Heart left ventricle (tissue), 16 donors: Measurements from ENCODE around the gene SPTBN4. TPM values are rescaled to one million over a fixed set of nuclear protein-coding genes. Genes with fewer than 3 reads are reported as not detected.

Experiments
- ATAC-seq, 4 donors: fragments of 200-7000 bp; cut with Tn5 transposase; one replicate each; pipeline ENCODE4 v1.9.1; 2020 to 2022; ENCODE audit warnings: moderate library complexity in 4 of 4, mild to moderate bottlenecking in 3 of 4, moderate number of reproducible peaks in 1 of 4
- DNase-seq, 5 donors: peaks; one replicate each; pipeline ENCODE4 v3.0.0-alpha.2; 2020
- H3K27ac ChIP-seq, 12 donors: fragments of 200-600 bp; sonication (generic) in 4 of 12; one replicate each; pipeline versions ENCODE4 v1.5.0 to v1.8.0; 2016 to 2022; ENCODE audit warnings: mild to moderate bottlenecking in 2 of 12
- H3K27me3 ChIP-seq, 9 donors: fragments of 200-600 bp; sonication (generic) in 2 of 9; one replicate each; pipeline versions ENCODE4 v1.5.1 to v1.8.0; 2016 to 2022; ENCODE audit warnings: mild to moderate bottlenecking in 3 of 9
- H3K36me3 ChIP-seq, 9 donors: fragments of 200-600 bp; sonication (generic) in 2 of 9; one replicate each; pipeline versions ENCODE4 v1.5.0 to v1.8.0; 2018 to 2022; ENCODE audit warnings: mild to moderate bottlenecking in 2 of 9
- H3K4me1 ChIP-seq, 12 donors: fragments of 200-600 bp; sonication (generic) in 4 of 12; one replicate each; pipeline versions ENCODE4 v1.5.0 to v1.8.0; 2016 to 2022; ENCODE audit warnings: mild to moderate bottlenecking in 3 of 12
- H3K4me3 ChIP-seq, 12 donors: fragments of 200-600 bp; sonication (generic) in 4 of 12; one replicate each; pipeline versions ENCODE4 v1.5.0 to v1.8.0; 2017 to 2022; ENCODE audit warnings: mild to moderate bottlenecking in 9 of 12, moderate library complexity in 4 of 12
- H3K9me3 ChIP-seq, 12 donors: fragments of 200-600 bp; sonication (generic) in 4 of 12; one replicate each; pipeline versions ENCODE4 v1.5.0 to v1.8.0; 2016 to 2022; ENCODE audit warnings: mild to moderate bottlenecking in 1 of 12
- POLR2A ChIP-seq, 2 donors: fragments of 450-650 bp; IDR thresholded peaks; one replicate each; pipeline ENCODE4 v1.6.1; 2017; ENCODE audit warnings: antibody characterized with exemption in 2 of 2, mild to moderate bottlenecking in 2 of 2, moderate library complexity in 2 of 2
- WGBS, 4 donors: extraction: QIAGEN DNeasy Blood & Tissue Kit in 2 of 4; methylation state at CpG; one replicate each; pipeline versions ENCODE4 v1.1.5 to v1.1.7; 2013 to 2018; 5-methylcytosine and 5-hydroxymethylcytosine counted together
- intact Hi-C, 10 donors: fragments of 100-400 bp; cut with DNase I; formaldehyde crosslinking; loops; one replicate each; pipeline versions ENCODE4 v1.11.1 to v1.14.2; 2022
- polyA plus RNA-seq, 2 donors: library from polyadenylated mRNA; stranded (reverse); fragments of 200-250 nt; gene quantifications; one replicate each; pipeline ENCODE4 v1.2.3, GENCODE V29; 2013
- total RNA-seq, 9 donors: library from RNA; depleted of rRNA in 2 of 9; stranded (reverse); fragments of >200 nt in 2 of 9; fragmentation: NEBNext Ultra II Directional in 3 of 9; extraction: Animal tissue kit (Norgen Biotek cat#: 25700) in 3 of 9; gene quantifications; one replicate each; pipeline versions ENCODE4 v1.1.0 to v1.2.4, GENCODE V29; 2016 to 2023
- TF ChIP-seq, protein P1 (sequence below), 12 donors: fragments of 200-600 bp; sonication (generic) in 4 of 12; IDR thresholded peaks; one replicate each; pipeline versions ENCODE4 v1.5.0 to v1.8.0; 2018 to 2022; ENCODE audit warnings: antibody characterized with exemption in 12 of 12, mild to moderate bottlenecking in 5 of 12
- donor health status: ischemic (EF 13 %, LVEDD 7.1; RV severe dilation, severe dysfunction).
- donor health status: healthy with polysubstance abuse.
- donor health status: DM: no; HTN: yes; CAD: no.
- donor health status: DM: no; HTN: no; CAD: no.
- donor health status: ischemic (EF 25% LVEDD 6.9; RV normal size, moderate dysfunction).
- donor health status: ischemic (EF 25% LVEDD 5.7; RV mildly dilated, moderate dysfunction).
- donor health status: healthy.
- donor health status: DM: yes; HTN: yes; CAD: no.
- donor health status: ischemic (EF 35%, LVEDD 5.7; RV mildly dilated, moderate dysfunction).
- donor health status: nonischemic (EF 11% LVEDD 7.7; RV severe dilation, severe dysfunction).
- donor health status: DM: yes; HTN: yes; CAD: no.
- donor health status: PGD.
- donor health status: ischemic (EF 29% LVEDD 5.4; RV normal size, mild dysfunction).
- donor health status: nonischemic (EF 23%, LVEDD 6.1; RV moderate dilation, normal function).

SPTBN4 gene
- total and polyA plus RNA-seq, 11 donors: 1.9 to 8.7 (median 4.2) TPM

DNA sequence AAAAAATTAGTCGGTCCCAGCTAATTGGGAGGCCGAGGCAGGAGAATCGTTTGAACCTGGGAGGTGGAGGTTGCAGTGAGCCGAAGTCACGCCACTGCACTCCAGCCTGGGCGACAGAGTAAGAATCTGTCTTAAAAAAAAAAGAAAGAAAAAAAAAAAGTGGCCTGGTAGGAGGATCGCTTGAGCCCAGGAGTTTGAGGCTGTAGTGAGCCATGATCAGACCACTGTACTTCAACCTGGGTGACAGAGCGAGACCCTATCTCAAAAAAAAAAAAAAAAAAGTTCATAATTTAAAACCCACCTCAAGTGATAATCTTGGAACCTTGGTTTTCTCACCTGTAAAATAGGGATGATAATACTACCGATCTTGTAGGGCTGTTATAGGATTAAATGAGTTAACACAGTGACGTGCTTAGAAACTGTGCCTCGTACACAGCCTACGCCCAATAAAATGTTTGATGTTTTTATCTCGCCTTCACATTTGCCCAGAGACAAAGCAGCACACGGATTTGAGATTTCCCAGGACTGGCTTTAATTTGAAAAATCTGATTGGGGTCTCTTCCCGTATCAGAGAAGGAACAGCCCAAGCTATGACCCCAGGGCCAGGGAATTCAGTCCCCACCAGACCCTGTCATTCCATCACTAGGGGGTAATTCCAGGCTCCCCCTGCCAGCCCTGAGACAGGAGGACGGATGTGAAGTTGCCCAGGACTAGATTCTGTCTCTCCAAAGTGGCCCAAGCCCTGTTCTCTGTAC is 44.6 kb upstream of the SPTBN4 start:
- WGBS, 4 donors: 75 to 79% (median 76%) methylated on average over 15 to 16 of the region's 16 CpGs
- TF ChIP-seq, protein P1, sequence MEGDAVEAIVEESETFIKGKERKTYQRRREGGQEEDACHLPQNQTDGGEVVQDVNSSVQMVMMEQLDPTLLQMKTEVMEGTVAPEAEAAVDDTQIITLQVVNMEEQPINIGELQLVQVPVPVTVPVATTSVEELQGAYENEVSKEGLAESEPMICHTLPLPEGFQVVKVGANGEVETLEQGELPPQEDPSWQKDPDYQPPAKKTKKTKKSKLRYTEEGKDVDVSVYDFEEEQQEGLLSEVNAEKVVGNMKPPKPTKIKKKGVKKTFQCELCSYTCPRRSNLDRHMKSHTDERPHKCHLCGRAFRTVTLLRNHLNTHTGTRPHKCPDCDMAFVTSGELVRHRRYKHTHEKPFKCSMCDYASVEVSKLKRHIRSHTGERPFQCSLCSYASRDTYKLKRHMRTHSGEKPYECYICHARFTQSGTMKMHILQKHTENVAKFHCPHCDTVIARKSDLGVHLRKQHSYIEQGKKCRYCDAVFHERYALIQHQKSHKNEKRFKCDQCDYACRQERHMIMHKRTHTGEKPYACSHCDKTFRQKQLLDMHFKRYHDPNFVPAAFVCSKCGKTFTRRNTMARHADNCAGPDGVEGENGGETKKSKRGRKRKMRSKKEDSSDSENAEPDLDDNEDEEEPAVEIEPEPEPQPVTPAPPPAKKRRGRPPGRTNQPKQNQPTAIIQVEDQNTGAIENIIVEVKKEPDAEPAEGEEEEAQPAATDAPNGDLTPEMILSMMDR (IDR thresholded peaks at IDR 0.05): no peak
- no peak for TF ChIP-seq POLR2A (IDR thresholded peaks at IDR 0.05)
- no peak for ATAC-seq
- H3K36me3 ChIP-seq: peaks cover 3 to 24% (median 16%) of the 10 kb centered on the region in 9 donors
- no peaks in the 10 kb centered on the region for H3K9me3 ChIP-seq
- no peaks in the 10 kb centered on the region for H3K27me3 ChIP-seq
- H3K4me1 ChIP-seq: peaks cover 0 to 56% (median 39%) of the 10 kb centered on the region in 12 donors
- H3K27ac ChIP-seq: peak overlapping the region; percentile 96 to 100 (median 99)
- H3K4me3 ChIP-seq: peak overlapping the region in 9 of 12 donors; percentile 55 to 75 (median 65)
- peak in 1 of 5 donors; percentile 17 for DNase-seq
- intact Hi-C loops: loop anchor here in 7 of 10 donors (1.0 to 10.0 kb wide), 9 partner anchors 11 to 385 kb away; partner anchors contain the start of genes C19orf47 (in 2 of the 7), PLD3 (in 2 of the 7), SERTAD3 (in 2 of the 7) and LTBP4 (in 1 of the 7)

DNA sequence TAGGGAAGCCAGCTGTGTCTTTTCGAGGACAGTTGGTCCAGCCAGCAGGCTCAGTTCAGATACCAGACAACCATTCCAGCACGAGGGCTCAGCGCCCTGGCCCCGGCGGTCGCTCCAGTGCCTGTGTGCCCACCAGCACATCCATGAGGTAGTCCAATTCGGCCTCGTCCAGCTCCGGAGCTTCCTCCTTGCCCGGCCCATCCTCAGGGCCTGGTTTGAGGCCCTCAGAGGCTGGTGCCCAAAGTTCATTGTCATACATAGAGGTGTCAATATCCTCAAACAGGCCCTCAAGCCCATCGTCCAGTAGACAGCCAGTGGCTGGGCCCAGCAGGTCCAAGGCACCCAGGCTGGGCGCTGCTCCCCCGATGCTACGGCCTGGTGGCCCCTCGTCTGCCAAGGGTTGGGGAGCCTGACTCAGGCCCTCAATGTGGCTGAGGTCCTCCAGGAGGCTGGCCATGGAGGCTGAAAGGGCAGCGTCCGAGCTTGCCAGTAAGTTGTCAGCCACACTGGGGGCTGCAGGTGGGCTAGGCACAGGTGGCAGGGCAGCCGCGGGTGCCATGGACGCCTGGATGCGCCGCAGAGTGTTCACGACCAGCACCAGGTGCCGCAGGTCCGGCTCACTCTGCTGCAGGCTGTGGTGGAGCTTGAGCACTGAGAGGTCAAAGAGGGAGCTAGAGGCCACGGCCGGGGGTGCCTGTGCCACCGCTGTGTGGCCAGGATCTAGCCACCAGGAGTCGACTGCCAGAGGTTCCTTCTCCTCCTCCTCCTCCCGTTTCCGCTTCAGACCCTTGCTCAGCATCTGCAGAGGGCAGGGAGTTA is 43.8 kb upstream of the SPTBN4 start:
- Histone ChIP-seq H3K27me3 (no peaks in the 10 kb centered on the region), H3K36me3 (peaks cover 3 to 24% (median 16%) of the 10 kb centered on the region in 9 donors), H3K4me3 (peak overlapping the region in 2 of 12 donors; percentile 5 to 91), H3K27ac (peak overlapping the region in 11 of 12 donors; percentile 9 to 100 (median 99)), H3K4me1 (peaks cover 0 to 49% (median 34%) of the 10 kb centered on the region in 12 donors), H3K9me3 (no peaks in the 10 kb centered on the region)
- no peak for ATAC-seq
- intact Hi-C loops: loop anchor here in 3 of 10 donors (5.0 to 10.0 kb wide), 5 partner anchors 76 to 384 kb away; partner anchors contain the start of genes C19orf47 (in 2 of the 3), PLD3 (in 2 of the 3) and LTBP4 (in 1 of the 3)
- WGBS, 4 donors: 78 to 86% (median 84%) methylated on average over 12 to 31 of the region's 31 CpGs
- TF ChIP-seq, protein P1 (IDR thresholded peaks at IDR 0.05): no peak
- TF ChIP-seq POLR2A (IDR thresholded peaks at IDR 0.05): no peak
- DNase-seq: no peak

DNA sequence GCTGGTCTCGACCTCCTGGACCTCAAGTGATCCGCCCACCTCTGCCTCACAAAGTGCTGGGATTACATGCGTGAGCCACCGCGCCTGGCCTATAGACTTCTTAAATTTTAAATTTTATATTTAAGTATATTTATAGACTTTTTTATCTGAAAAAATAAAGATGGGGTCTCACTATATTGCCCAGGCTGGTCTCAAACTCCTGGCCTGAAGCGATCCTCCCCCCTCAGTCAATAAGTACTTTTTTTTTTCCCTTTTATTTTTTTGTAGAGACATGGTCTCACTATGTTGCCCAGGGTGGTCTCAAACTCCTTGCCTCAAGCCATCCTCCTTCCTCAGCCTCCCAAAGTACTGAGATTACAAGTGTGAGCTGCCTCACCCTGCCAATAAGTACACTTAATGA is 42.9 kb upstream of the SPTBN4 start:
- intact Hi-C loops: loop anchor here in 3 of 10 donors (2.0 to 10.0 kb wide), 6 partner anchors 41 to 383 kb away; partner anchors contain the start of genes BLVRB (in 2 of the 3), C19orf47 (in 2 of the 3), PLD3 (in 2 of the 3) and LTBP4 (in 1 of the 3)
- no peak for DNase-seq
- Histone ChIP-seq H3K27ac (peak overlapping the region; percentile 92 to 100 (median 99)), H3K4me1 (peaks cover 0 to 49% (median 33%) of the 10 kb centered on the region in 12 donors), H3K27me3 (no peaks in the 10 kb centered on the region), H3K4me3 (peak overlapping the region in 11 of 12 donors; percentile 58 to 98 (median 91)), H3K36me3 (peaks cover 3 to 24% (median 16%) of the 10 kb centered on the region in 9 donors), H3K9me3 (no peaks in the 10 kb centered on the region)
- WGBS, 4 donors: 94 to 97% (median 95%) methylated on average over 6 of the region's 6 CpGs
- TF ChIP-seq, protein P1 (IDR thresholded peaks at IDR 0.05): no peak
- TF ChIP-seq POLR2A (IDR thresholded peaks at IDR 0.05): no peak
- ATAC-seq: no peak
